ENCODE measurements around the gene SLC7A1.
"Not testable (repeated sequence)": the region's sequence is repeated elsewhere in the genome, so short reads cannot be mapped to it uniquely, and the experiment has no call there.

SLC7A1 gene

GRCh38 chr13:29595380-29596063 is at the start of gene SLC7A1:
Gene SLC7A1, minus strand, starts transcription at chr13:29595688. Its CDS starts 59,500 bp downstream, at chr13:29536188.
- no peak for TF ChIP-seq CTCF (IDR thresholded peaks at IDR 0.05; ENCODE audit: low read depth, low read length, missing control alignments)
- DNase-seq (ENCODE audit: low read depth), result peak; percentile 62
- H3K4me3 ChIP-seq (ENCODE audit: low read depth, low read length), result peak within 1 kb of the TSS; percentile 89

GRCh38 chr13:29640665-29641064 is 45.2 kb upstream of the SLC7A1 start:
- no peak overlapping the region for H3K4me3 ChIP-seq (ENCODE audit: low read depth, low read length)
- no peak for DNase-seq (ENCODE audit: low read depth)
- no peak for TF ChIP-seq CTCF (IDR thresholded peaks at IDR 0.05; ENCODE audit: low read depth, low read length, missing control alignments)

- DNase-seq (ENCODE audit: low read depth); H3K4me3 ChIP-seq (ENCODE audit: low read depth, low read length): not testable (repeated sequence)
Observed at GRCh38 chr13:29636831-29637230, 41.3 kb upstream of the SLC7A1 start.

- H3K4me3 ChIP-seq (ENCODE audit: low read depth, low read length), result no peak overlapping the region
- TF ChIP-seq CTCF (IDR thresholded peaks at IDR 0.05; ENCODE audit: low read depth, low read length, missing control alignments), result no peak
- no peak for DNase-seq (ENCODE audit: low read depth)
Observed at GRCh38 chr13:29624997-29625396, 29.5 kb upstream of the SLC7A1 start.

GRCh38 chr13:29621841-29622240 is 26.4 kb upstream of the SLC7A1 start:
- no peak for DNase-seq (ENCODE audit: low read depth)
- TF ChIP-seq CTCF (IDR thresholded peaks at IDR 0.05; ENCODE audit: low read depth, low read length, missing control alignments), result no peak
- H3K4me3 ChIP-seq (ENCODE audit: low read depth, low read length), result no peak overlapping the region

GRCh38 chr13:29621051-29621800 is 25.7 kb upstream of the SLC7A1 start:
- DNase-seq (ENCODE audit: low read depth), result no peak
- no peak for TF ChIP-seq CTCF (IDR thresholded peaks at IDR 0.05; ENCODE audit: low read depth, low read length, missing control alignments)
- no peak overlapping the region for H3K4me3 ChIP-seq (ENCODE audit: low read depth, low read length)

GRCh38 chr13:29619995-29620394 is 24.5 kb upstream of the SLC7A1 start:
- no peak for TF ChIP-seq CTCF (IDR thresholded peaks at IDR 0.05; ENCODE audit: low read depth, low read length, missing control alignments)
- H3K4me3 ChIP-seq (ENCODE audit: low read depth, low read length), result no peak overlapping the region
- DNase-seq (ENCODE audit: low read depth), result no peak

Measured in GM12864 (cell line).